B cell (primary cell): Measurements from ENCODE around the gene FBXW4. TPM values are rescaled to one million over a fixed set of nuclear protein-coding genes. Genes with fewer than 3 reads are reported as not detected.

Experiments
- ATAC-seq: fragments of 200-7000 bp; cut with Tn5 transposase; one replicate; pipeline ENCODE4 v1.10.0; 2021; ENCODE audit warnings: low read depth, mild to moderate bottlenecking, moderate number of reproducible peaks, moderate library complexity
- CTCF ChIA-PET: fragments of 350-600 bp; sonication (Branson Sonifier 250); formaldehyde crosslinking; loops from one replicate; lab custom pipeline; 2021; ENCODE audit warnings: antibody characterized with exemption, inconsistent platforms; lab: Charles Lee
- POLR2A ChIA-PET: fragments of 350-600 bp; sonication (Branson Sonifier 250); formaldehyde crosslinking; loops from one replicate; lab custom pipeline; 2021; ENCODE audit warnings: antibody characterized with exemption; lab: Charles Lee
- DNase-seq: peaks from one replicate; pipeline ENCODE4 v3.0.0; 2013
- H2AFZ ChIP-seq: 2 replicates; pipeline ENCODE4 v1.6.1; 2012; ENCODE audit warnings: mild to moderate bottlenecking, low read depth, low read length; ENCODE audit not compliant: insufficient read depth, poor library complexity, severe bottlenecking
- H3K27ac ChIP-seq, 2 donors: 1 replicate in 1 of 2; 2 replicates in 1 of 2; pipeline ENCODE4 v1.5.1; 2012 to 2013; ENCODE audit warnings: low read length in 2 of 2, mild to moderate bottlenecking in 2 of 2, moderate library complexity in 1 of 2
- H3K27me3 ChIP-seq, 4 experiments: fragments of 200-600 bp in 1 of 4; sonication (generic) in 1 of 4; replicated peaks in 1 of 4; 1 replicate in 2 of 4; 2 replicates in 2 of 4; pipeline versions ENCODE4 v1.6.1 to v1.7.0; 2013 to 2016; ENCODE audit warnings: low read length in 3 of 4, mild to moderate bottlenecking in 2 of 4, mixed read lengths in 1 of 4, moderate library complexity in 1 of 4; ENCODE audit not compliant: insufficient read depth in 4 of 4, control insufficient read depth in 3 of 4; ENCODE audit errors: control extremely low read depth in 1 of 4
- H3K36me3 ChIP-seq, 2 experiments: replicated peaks in 1 of 2; 1 replicate in 1 of 2; 2 replicates in 1 of 2; pipeline versions ENCODE4 v1.6.1 to v1.7.1; 2013; ENCODE audit warnings: low read length in 1 of 2; ENCODE audit not compliant: insufficient read depth in 2 of 2, control insufficient read depth in 1 of 2; ENCODE audit errors: control extremely low read depth in 1 of 2, extremely low read depth in 1 of 2
- H3K4me1 ChIP-seq, 2 donors: fragments of 200-600 bp in 1 of 2; sonication (generic) in 1 of 2; 1 replicate in 1 of 2; 2 replicates in 1 of 2; pipeline versions ENCODE4 v1.5.1 to v1.6.1; 2013 to 2017; ENCODE audit warnings: low read length in 2 of 2; ENCODE audit not compliant: control insufficient read depth in 2 of 2, insufficient read depth in 2 of 2
- H3K4me2 ChIP-seq: replicated peaks from 2 replicates; pipeline ENCODE3; 2012; ENCODE audit warnings: mild to moderate bottlenecking, low read depth, low read length; ENCODE audit not compliant: poor library complexity, severe bottlenecking
- H3K4me3 ChIP-seq, 5 experiments: fragments of 200-600 bp in 1 of 5; sonication (generic) in 1 of 5; 1 replicate in 3 of 5; 2 replicates in 2 of 5; pipeline versions ENCODE4 v1.5.1 to v1.7.0; 2011 to 2016; ENCODE audit warnings: low read length in 4 of 5, mild to moderate bottlenecking in 4 of 5, low read depth in 2 of 5, control low read depth in 1 of 5, moderate library complexity in 1 of 5; ENCODE audit not compliant: insufficient read depth in 1 of 5; ENCODE audit errors: control extremely low read depth in 1 of 5, extremely low read depth in 1 of 5
- H3K79me2 ChIP-seq: fragments of 200-600 bp; sonication (generic); one replicate; pipeline ENCODE4 v1.6.0; 2016; ENCODE audit warnings: low read length; ENCODE audit not compliant: control insufficient read depth, insufficient read depth
- H3K9ac ChIP-seq: fragments of 200-600 bp; sonication (generic); 2 replicates; pipeline ENCODE4 v1.6.1; 2017; ENCODE audit warnings: mild to moderate bottlenecking, low read length, moderate library complexity
- H3K9me3 ChIP-seq, 3 donors: one replicate each; pipeline versions ENCODE4 v1.6.1 to v1.7.1; 2013; ENCODE audit warnings: low read length in 2 of 3; ENCODE audit not compliant: control insufficient read depth in 2 of 3, insufficient read depth in 1 of 3; ENCODE audit errors: control extremely low read depth in 1 of 3
- H4K20me1 ChIP-seq: 2 replicates; pipeline ENCODE4 v1.6.0; 2012; ENCODE audit warnings: mild to moderate bottlenecking, low read length; ENCODE audit not compliant: insufficient read depth, control insufficient read depth, poor library complexity, severe bottlenecking
- H3K27ac Mint-ChIP-seq: one replicate; pipeline ENCODE4 v1.8.0; 2021; ENCODE audit warnings: mixed read lengths
- H3K27me3 Mint-ChIP-seq: one replicate; pipeline ENCODE4 v1.8.0; 2021; ENCODE audit warnings: mixed read lengths
- H3K4me1 Mint-ChIP-seq: one replicate; pipeline ENCODE4 v1.8.0; 2021; ENCODE audit warnings: mixed read lengths
- H3K4me3 Mint-ChIP-seq: one replicate; pipeline ENCODE4 v1.8.0; 2021; ENCODE audit warnings: mixed read lengths
- H3K9me3 Mint-ChIP-seq: one replicate; pipeline ENCODE4 v1.8.0; 2022; ENCODE audit warnings: mixed read lengths; ENCODE audit not compliant: insufficient read depth
- CTCF ChIP-seq: fragments of 200-600 bp; IDR thresholded peaks from one replicate; pipeline ENCODE4 v1.8.0; 2022; ENCODE audit warnings: antibody characterized with exemption, mild to moderate bottlenecking
- EZH2 ChIP-seq: IDR thresholded peaks from 2 replicates; pipeline ENCODE4 v1.6.1; 2012; ENCODE audit warnings: borderline replicate concordance, low read depth, mild to moderate bottlenecking, moderate library complexity, low read length; ENCODE audit not compliant: insufficient read depth, poor library complexity, severe bottlenecking
- WGBS: methylation state at CpG from one replicate; pipeline ENCODE4 v1.1.5; 2013; ENCODE audit warnings: missing lambda C conversion rate; ENCODE audit not compliant: insufficient coverage; 5-methylcytosine and 5-hydroxymethylcytosine counted together
- intact Hi-C: fragments of 100-400 bp; cut with micrococcal nuclease; formaldehyde crosslinking; loops from one replicate; pipeline ENCODE4 v1.10.0; 2022
- polyA plus RNA-seq: library from polyadenylated mRNA; depleted of rRNA; stranded (reverse); fragments of >200 nt; gene quantifications from 2 replicates; pipeline ENCODE4 v1.2.3, GENCODE V29; 2012
- small RNA-seq: library from RNA; depleted of rRNA; stranded (forward); fragments of <200 nt; gene quantifications from one replicate; pipeline ENCODE3, GENCODE V24; 2012; ENCODE audit warnings: low replicate concordance, low read depth; ENCODE audit not compliant: insufficient read length
- total RNA-seq, 2 donors: library from RNA; stranded (reverse); fragments of 120-200 nt in 1 of 2; gene quantifications; 1 replicate in 1 of 2; 2 replicates in 1 of 2; pipeline versions ENCODE4 v1.2.3 to v1.2.4, GENCODE V29; 2013 to 2022

Gene FBXW4
- total and polyA plus RNA-seq, 2 donors (not counting 1 experiment from before 2014, with no cell fraction given) = 72.9 to 99.6 TPM

DNA sequence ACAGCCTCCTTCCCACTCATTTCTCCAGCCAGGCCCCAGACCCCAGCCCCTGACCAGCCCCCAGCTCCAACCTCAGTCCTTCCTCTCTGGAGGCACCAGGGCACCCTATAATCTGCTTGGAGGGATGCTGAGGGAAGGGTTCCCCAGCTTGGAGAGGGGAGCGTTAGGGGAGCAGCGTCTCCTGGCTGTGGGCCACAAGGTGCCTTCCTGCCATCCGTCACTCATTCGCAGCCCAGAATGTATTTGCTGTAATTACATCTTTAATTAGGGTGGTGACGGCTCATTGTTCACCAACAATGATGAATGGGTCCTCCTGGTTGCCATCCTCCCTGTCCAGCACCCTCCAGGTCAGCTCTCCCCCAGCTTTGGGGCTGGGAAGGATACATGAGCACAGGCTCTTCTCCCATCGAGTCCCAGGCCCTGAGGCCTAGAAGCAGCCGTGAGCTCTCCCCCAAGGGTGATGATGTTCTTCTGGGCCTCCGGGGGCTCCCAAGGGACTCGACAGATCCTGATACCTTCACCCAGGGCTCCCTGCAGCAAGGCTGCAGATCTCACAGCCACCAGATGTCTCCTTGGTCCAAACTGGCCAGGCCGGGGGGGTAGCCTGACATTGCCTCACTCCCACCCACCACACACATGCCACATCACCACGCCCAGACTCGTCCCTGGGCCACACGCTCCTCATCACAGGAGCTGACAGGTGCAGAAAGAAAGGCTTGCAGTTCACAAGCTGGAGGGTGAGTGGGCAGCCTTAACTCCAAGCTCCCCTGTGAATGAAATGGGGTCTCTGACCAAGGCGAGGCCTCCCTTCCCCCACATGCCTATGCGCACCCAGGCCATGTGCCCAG is 133.7 kb downstream of the FBXW4 start:
- H4K20me1 ChIP-seq = no peaks in the 10 kb centered on the region
- no peak overlapping the region for H3K4me3 ChIP-seq
- H3K9me3 ChIP-seq = no peaks in the 10 kb centered on the region
- H3K4me2 ChIP-seq = no peak overlapping the region
- H3K27me3 Mint-ChIP-seq = peaks cover 29% of the 10 kb centered on the region
- WGBS = 88% methylated on average over 12 of the region's 15 CpGs
- H3K4me1 ChIP-seq = peaks cover 0 to under 1% of the 10 kb centered on the region in 2 donors
- intact Hi-C loops = no loop called here
- no peak overlapping the region for H2AFZ ChIP-seq
- H3K4me1 Mint-ChIP-seq = peaks cover 5% of the 10 kb centered on the region
- H3K79me2 ChIP-seq = no peaks in the 10 kb centered on the region
- no peaks in the 10 kb centered on the region for H3K9me3 Mint-ChIP-seq
- ATAC-seq (no peak), DNase-seq (no peak)
- no peak overlapping the region for H3K9ac ChIP-seq
- POLR2A ChIA-PET = no interaction called here
- H3K4me3 Mint-ChIP-seq = no peak overlapping the region
- H3K27ac Mint-ChIP-seq = no peak overlapping the region
- peaks cover 0 to 16% (median 6%) of the 10 kb centered on the region in 4 experiments for H3K27me3 ChIP-seq
- CTCF ChIA-PET = interaction anchor here (1.7 kb wide), 1 partner anchor 10 kb away, joined by 7 read pairs; no protein-coding TSS in a partner anchor
- TF ChIP-seq CTCF (no peak), EZH2 (no peak)
- H3K36me3 ChIP-seq = no peaks in the 10 kb centered on the region
- H3K27ac ChIP-seq = no peak overlapping the region

Small RNAs within 50 kb of the gene (small RNA-seq; reads per million reads assigned to genes)
- gene MIR3158-1 (not detected), gene RNU6-1165P (not detected)

Other genes with a start within 250 kb of the FBXW4 start
- gene POLL, start 106.9 kb downstream of the FBXW4 start, total RNA-seq = 46.7 TPM in 2 replicates
- gene POLL, start 106.9 kb downstream of the FBXW4 start, polyA plus RNA-seq = 35.2 and 46.0 TPM in 2 replicates
- gene DPCD, start 106.8 kb downstream of the FBXW4 start, total RNA-seq = 1.6 and 2.2 TPM in 2 replicates
- 0.88 and 2.4 TPM in 2 replicates for gene DPCD, start 106.8 kb downstream of the FBXW4 start, polyA plus RNA-seq
- not detected in 2 replicates for gene FGF8, start 80.9 kb upstream of the FBXW4 start, total RNA-seq
- 0.63 TPM in 1 of 2 replicates, not detected in the other for gene FGF8, start 80.9 kb upstream of the FBXW4 start, polyA plus RNA-seq
- 13.4 and 13.5 TPM in 2 replicates for gene NPM3, start 88.3 kb upstream of the FBXW4 start, total RNA-seq
- 7.7 and 13.0 TPM in 2 replicates for gene NPM3, start 88.3 kb upstream of the FBXW4 start, polyA plus RNA-seq
- 418 and 442 TPM in 2 replicates for gene OGA, start 123.3 kb upstream of the FBXW4 start, total RNA-seq
- 128 and 288 TPM in 2 replicates for gene OGA, start 123.3 kb upstream of the FBXW4 start, polyA plus RNA-seq
- 3.5 and 7.2 TPM in 2 replicates for gene KCNIP2, start 148.6 kb upstream of the FBXW4 start, total RNA-seq
- 23.5 and 34.7 TPM in 2 replicates for gene KCNIP2, start 148.6 kb upstream of the FBXW4 start, polyA plus RNA-seq